HepG2 (cell line): ENCODE results near the gene SYCE1L. TPM values are rescaled to one million over a fixed set of nuclear protein-coding genes. Genes with fewer than 3 reads are reported as not detected.

Experiments
- GRHL1 ChIP-seq: sonication (generic); formaldehyde crosslinking; conservative IDR thresholded peaks from 2 replicates; pipeline ENCODE4 v1.8.0; 2022; ENCODE audit warnings: missing genetic modification reagents
- HMGXB3 ChIP-seq: sonication (generic); formaldehyde crosslinking; IDR thresholded peaks from 2 replicates; pipeline ENCODE4 v1.4.0; 2020; ENCODE audit warnings: missing genetic modification reagents, borderline replicate concordance
- ZNF260 ChIP-seq: sonication (generic); formaldehyde crosslinking; IDR thresholded peaks from 2 replicates; pipeline ENCODE4 v1.4.0; 2020; ENCODE audit warnings: missing genetic modification reagents, low read depth, mild to moderate bottlenecking, borderline replicate concordance
- ZNF550 ChIP-seq: sonication (generic); formaldehyde crosslinking; IDR thresholded peaks from 2 replicates; pipeline ENCODE4 v1.4.0; 2020; ENCODE audit warnings: mild to moderate bottlenecking, missing genetic modification reagents, borderline replicate concordance
- ZNF572 ChIP-seq: sonication (generic); formaldehyde crosslinking; IDR thresholded peaks from 2 replicates; pipeline ENCODE4 v1.5.1; 2020; ENCODE audit warnings: mild to moderate bottlenecking, missing genetic modification reagents
- ZNF766 ChIP-seq: sonication (generic); formaldehyde crosslinking; IDR thresholded peaks from 2 replicates; pipeline ENCODE4 v1.5.0; 2020; ENCODE audit warnings: missing genetic modification reagents, borderline replicate concordance
- ZNF777 ChIP-seq: sonication (generic); formaldehyde crosslinking; IDR thresholded peaks from 2 replicates; pipeline ENCODE4 v1.4.0; 2020; ENCODE audit warnings: missing genetic modification reagents
- ZNF850 ChIP-seq: sonication (generic); formaldehyde crosslinking; conservative IDR thresholded peaks from 2 replicates; pipeline ENCODE4 v1.9.0; 2021; ENCODE audit warnings: mild to moderate bottlenecking, missing genetic modification reagents
- polyA plus RNA-seq, 8 experiments: library from polyadenylated mRNA; depleted of rRNA in 3 of 8; stranded (reverse) in 7 of 8; unstranded in 1 of 8; fragments of >200 nt; fragmentation: Illumina TruSeq in 4 of 8; extraction: Trizol in 4 of 8; gene quantifications; 2 replicates each; pipeline versions ENCODE4 v1.2.1 to v1.2.3, GENCODE V29; 2011 to 2016; ENCODE audit warnings: low read depth in 4 of 8, missing spikeins in 1 of 8, mixed read lengths in 1 of 8; ENCODE audit not compliant: insufficient read depth in 1 of 8
- total RNA-seq, 5 experiments: library from RNA; depleted of rRNA; stranded (reverse); fragments of >200 nt; fragmentation: Illumina TruSeq; extraction: Trizol; gene quantifications; 2 replicates each; pipeline ENCODE4 v1.2.3, GENCODE V29; 2016; ENCODE audit warnings: low read depth in 1 of 5

SYCE1L gene
- total and polyA plus RNA-seq, 2 of the 13 experiments (the other 11 are each of a cell fraction or from before 2014, with no cell fraction given) = 0.22 TPM; not detected in 1

- TF ChIP-seq ZNF777 (CRISPR knock-in tag) (no peak), ZNF550 (CRISPR knock-in tag) (no peak), ZNF260 (no peak), ZNF766 (no peak), HMGXB3 (CRISPR knock-in tag) (no peak), ZNF850 (CRISPR knock-in tag) (no peak), ZNF572 (CRISPR knock-in tag) (no peak), GRHL1 (CRISPR knock-in tag) (no peak)
Observed at GRCh38 chr16:77233799-77234519, 34.8 kb downstream of the SYCE1L start (continued).
